CD8-positive, alpha-beta memory T cell (primary cell): Measurements from ENCODE around the gene MYO3B. TPM values are rescaled to one million over a fixed set of nuclear protein-coding genes. Genes with fewer than 3 reads are reported as not detected.
"Not testable (repeated sequence)": the region's sequence is repeated elsewhere in the genome, so short reads cannot be mapped to it uniquely, and the experiment has no call there.

Experiments
- CTCF ChIA-PET: fragments of 350-600 bp; sonication (Branson Sonifier 250); formaldehyde crosslinking; loops from one replicate; lab custom pipeline; 2021; ENCODE audit warnings: antibody characterized with exemption; lab: Charles Lee
- POLR2A ChIA-PET: fragments of 350-600 bp; sonication (Branson Sonifier 250); formaldehyde crosslinking; loops from one replicate; lab custom pipeline; 2021; ENCODE audit warnings: antibody characterized with exemption; lab: Charles Lee
- DNase-seq, 5 donors: peaks; one replicate each; pipeline versions ENCODE4 v3.0.0 to v3.0.0-alpha.2; 2020 to 2022; ENCODE audit warnings: mixed read lengths in 1 of 5
- H3K27ac ChIP-seq: one replicate; pipeline ENCODE4 v1.7.0; 2013; ENCODE audit warnings: low read depth, mild to moderate bottlenecking, low read length, moderate library complexity
- H3K27me3 ChIP-seq: 2 replicates; pipeline ENCODE4 v1.7.0; 2013; ENCODE audit warnings: low read length, mild to moderate bottlenecking; ENCODE audit not compliant: insufficient read depth, poor library complexity, severe bottlenecking
- H3K36me3 ChIP-seq: 2 replicates; pipeline ENCODE4 v1.7.0; 2013; ENCODE audit warnings: mild to moderate bottlenecking, low read length, moderate library complexity; ENCODE audit not compliant: insufficient read depth
- H3K4me1 ChIP-seq: 2 replicates; pipeline ENCODE4 v1.7.0; 2013; ENCODE audit warnings: mild to moderate bottlenecking, low read length, moderate library complexity; ENCODE audit not compliant: insufficient read depth
- H3K4me3 ChIP-seq: 2 replicates; pipeline ENCODE4 v1.7.0; 2013; ENCODE audit warnings: mild to moderate bottlenecking, low read length
- H3K9me3 ChIP-seq: 2 replicates; pipeline ENCODE4 v1.7.0; 2013; ENCODE audit warnings: mild to moderate bottlenecking, low read length
- H3K27ac Mint-ChIP-seq, 8 donors: one replicate each; pipeline ENCODE4 v1.8.0; 2020 to 2021; ENCODE audit warnings: mixed read lengths in 8 of 8, mild to moderate bottlenecking in 6 of 8, inconsistent platforms in 3 of 8, moderate library complexity in 3 of 8
- H3K27me3 Mint-ChIP-seq, 2 donors: one replicate each; pipeline ENCODE4 v1.8.0; 2020 to 2021; ENCODE audit warnings: mixed read lengths in 2 of 2, mild to moderate bottlenecking in 1 of 2, moderate library complexity in 1 of 2
- H3K36me3 Mint-ChIP-seq, 3 donors: one replicate each; pipeline ENCODE4 v1.8.0; 2020 to 2021; ENCODE audit warnings: mixed read lengths in 3 of 3, inconsistent platforms in 1 of 3, mild to moderate bottlenecking in 1 of 3
- H3K4me1 Mint-ChIP-seq, 3 donors: one replicate each; pipeline ENCODE4 v1.8.0; 2020 to 2021; ENCODE audit warnings: mixed read lengths in 3 of 3, inconsistent platforms in 1 of 3, mild to moderate bottlenecking in 1 of 3
- H3K4me3 Mint-ChIP-seq, 7 donors: one replicate each; pipeline ENCODE4 v1.8.0; 2020 to 2021; ENCODE audit warnings: mixed read lengths in 7 of 7, mild to moderate bottlenecking in 6 of 7, moderate library complexity in 4 of 7, inconsistent platforms in 2 of 7
- H3K9me3 Mint-ChIP-seq, 5 donors: one replicate each; pipeline ENCODE4 v1.8.0; 2020 to 2022; ENCODE audit warnings: mixed read lengths in 5 of 5, mild to moderate bottlenecking in 3 of 5, moderate library complexity in 2 of 5, inconsistent platforms in 1 of 5
- polyA plus RNA-seq: library from polyadenylated mRNA; unstranded; fragments of 300-500 nt; fragmentation: Illumina TruSeq; gene quantifications from one replicate; pipeline ENCODE4 v1.2.3, GENCODE V29; 2021
- total RNA-seq, 2 experiments: library from RNA; stranded (reverse); gene quantifications; one replicate each; pipeline ENCODE4 v1.2.3, GENCODE V29; 2021

MYO3B gene
- total and polyA plus RNA-seq, 3 experiments from 2014 or later, result 0.08 to 0.33 (median 0.18) TPM

- ChIA-PET POLR2A (no interaction called here), CTCF (no interaction called here)
- Histone ChIP-seq H3K36me3 (no peaks in the 10 kb centered on the region), H3K4me1 (peaks cover 20% of the 10 kb centered on the region), H3K27ac (no peak overlapping the region), H3K9me3 (no peaks in the 10 kb centered on the region), H3K4me3 (no peak overlapping the region), H3K27me3 (no peaks in the 10 kb centered on the region)
- peaks cover 0 to 4% (median 0%) of the 10 kb centered on the region in 5 donors for H3K9me3 Mint-ChIP-seq
- peaks cover 5 to 6% of the 10 kb centered on the region in 2 donors for H3K27me3 Mint-ChIP-seq
- no peak overlapping the region for H3K4me3 Mint-ChIP-seq
- H3K4me1 Mint-ChIP-seq, result peaks cover 15 to 27% (median 22%) of the 10 kb centered on the region in 3 donors
- no peak for DNase-seq
- H3K27ac Mint-ChIP-seq, result no peak overlapping the region
- H3K36me3 Mint-ChIP-seq, result peaks cover 0 to 4% (median 0%) of the 10 kb centered on the region in 3 donors
Observed at GRCh38 chr2:170652637-170653417, 474.9 kb downstream of the MYO3B start.

DNA sequence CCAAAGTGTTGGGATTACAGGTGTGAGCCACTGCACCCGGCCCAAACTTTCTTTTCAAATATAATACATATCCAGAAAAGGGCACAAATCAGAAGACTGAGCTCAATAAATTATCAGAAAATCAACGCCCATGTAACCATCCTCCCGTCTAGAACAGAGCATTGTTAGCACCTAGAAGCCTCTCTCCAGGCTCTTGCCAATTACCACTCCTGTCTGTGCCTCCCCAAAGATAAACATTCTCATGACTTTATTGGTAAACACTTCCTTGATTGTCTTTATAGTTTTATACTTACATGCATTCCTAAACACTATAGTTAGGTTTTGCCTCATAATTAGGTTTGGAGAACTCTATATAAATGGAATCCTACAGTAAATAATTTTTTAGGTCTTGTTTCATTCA lies 478.7 kb downstream of the MYO3B start:
- Histone ChIP-seq H3K36me3 (no peaks in the 10 kb centered on the region), H3K27ac (no peak overlapping the region), H3K4me1 (peaks cover 11% of the 10 kb centered on the region), H3K4me3 (no peak overlapping the region), H3K27me3 (no peaks in the 10 kb centered on the region), H3K9me3 (no peaks in the 10 kb centered on the region)
- ChIA-PET POLR2A (no interaction called here), CTCF (interaction anchor here (1.6 kb wide), 1 partner anchor 25 kb away, joined by 3 read pairs; no protein-coding TSS in a partner anchor)
- peaks cover 6 to 17% (median 9%) of the 10 kb centered on the region in 3 donors for H3K4me1 Mint-ChIP-seq
- peaks cover 0 to 6% of the 10 kb centered on the region in 2 donors for H3K27me3 Mint-ChIP-seq
- H3K4me3 Mint-ChIP-seq, result no peak overlapping the region
- H3K27ac Mint-ChIP-seq, result peak overlapping the region in 1 of 8 donors; percentile 6
- H3K36me3 Mint-ChIP-seq, result no peaks in the 10 kb centered on the region
- DNase-seq, result no peak
- H3K9me3 Mint-ChIP-seq, result peaks cover 0 to 2% (median 0%) of the 10 kb centered on the region in 5 donors

- H3K4me3 Mint-ChIP-seq, result no peak overlapping the region
- H3K27me3 Mint-ChIP-seq, result peaks cover 5 to 6% of the 10 kb centered on the region in 2 donors
- H3K9me3 Mint-ChIP-seq, result peaks cover 0 to 2% (median 0%) of the 10 kb centered on the region in 5 donors
- no peaks in the 10 kb centered on the region for H3K36me3 ChIP-seq
- H3K27ac ChIP-seq, result no peak overlapping the region
- H3K4me3 ChIP-seq, result no peak overlapping the region
- no peaks in the 10 kb centered on the region for H3K9me3 ChIP-seq
- POLR2A ChIA-PET, result no interaction called here
- H3K27me3 ChIP-seq, result no peaks in the 10 kb centered on the region
- no peaks in the 10 kb centered on the region for H3K4me1 ChIP-seq
- DNase-seq, result no peak
- no peaks in the 10 kb centered on the region for H3K4me1 Mint-ChIP-seq
- H3K36me3 Mint-ChIP-seq, result no peaks in the 10 kb centered on the region
- CTCF ChIA-PET, result no interaction called here
- H3K27ac Mint-ChIP-seq, result no peak overlapping the region
Observed at GRCh38 chr2:170660409-170660808, 482.5 kb downstream of the MYO3B start.

DNA sequence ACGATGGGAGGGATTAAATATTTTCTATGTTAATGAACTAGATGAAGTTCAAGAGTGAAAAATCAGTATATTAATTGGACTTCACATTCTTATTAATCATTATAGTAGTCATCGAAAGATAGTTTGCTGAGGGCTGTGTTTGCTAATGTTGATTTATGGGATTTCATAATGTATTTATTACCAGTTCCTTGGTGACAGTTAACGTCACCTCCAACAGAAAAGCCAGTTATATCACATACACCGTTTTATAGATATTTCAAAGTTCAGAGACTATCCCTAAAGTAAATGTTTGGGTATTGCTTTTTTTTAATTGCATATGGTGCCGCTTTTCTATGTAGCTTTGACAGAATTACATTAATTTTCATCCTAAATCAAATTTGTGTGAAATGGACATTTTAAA lies 487.8 kb downstream of the MYO3B start:
- Mint-ChIP-seq H3K9me3 (no peaks in the 10 kb centered on the region), H3K36me3 (no peaks in the 10 kb centered on the region), H3K27ac (no peak overlapping the region), H3K4me3 (no peak overlapping the region), H3K4me1 (no peaks in the 10 kb centered on the region), H3K27me3 (peaks cover 5 to 18% of the 10 kb centered on the region in 2 donors)
- H3K27me3 ChIP-seq, result no peaks in the 10 kb centered on the region
- no peak for DNase-seq
- H3K36me3 ChIP-seq, result no peaks in the 10 kb centered on the region
- no peaks in the 10 kb centered on the region for H3K4me1 ChIP-seq
- POLR2A ChIA-PET, result no interaction called here
- no peaks in the 10 kb centered on the region for H3K9me3 ChIP-seq
- H3K4me3 ChIP-seq, result no peak overlapping the region
- no peak overlapping the region for H3K27ac ChIP-seq
- CTCF ChIA-PET, result no interaction called here

GRCh38 chr2:170669909-170670308 lies 492.0 kb downstream of the MYO3B start:
- no peak overlapping the region for H3K4me3 Mint-ChIP-seq
- no peaks in the 10 kb centered on the region for H3K9me3 ChIP-seq
- H3K4me1 Mint-ChIP-seq, result no peaks in the 10 kb centered on the region
- ChIA-PET POLR2A (no interaction called here), CTCF (no interaction called here)
- H3K27ac ChIP-seq, result no peak overlapping the region
- H3K27me3 Mint-ChIP-seq, result peaks cover 5 to 23% of the 10 kb centered on the region in 2 donors
- H3K27me3 ChIP-seq, result no peaks in the 10 kb centered on the region
- H3K9me3 Mint-ChIP-seq, result no peaks in the 10 kb centered on the region
- no peaks in the 10 kb centered on the region for H3K36me3 Mint-ChIP-seq
- DNase-seq, result no peak
- H3K36me3 ChIP-seq, result no peaks in the 10 kb centered on the region
- no peaks in the 10 kb centered on the region for H3K4me1 ChIP-seq
- no peak overlapping the region for H3K4me3 ChIP-seq
- peak overlapping the region in 1 of 8 donors; percentile 36 for H3K27ac Mint-ChIP-seq

DNA sequence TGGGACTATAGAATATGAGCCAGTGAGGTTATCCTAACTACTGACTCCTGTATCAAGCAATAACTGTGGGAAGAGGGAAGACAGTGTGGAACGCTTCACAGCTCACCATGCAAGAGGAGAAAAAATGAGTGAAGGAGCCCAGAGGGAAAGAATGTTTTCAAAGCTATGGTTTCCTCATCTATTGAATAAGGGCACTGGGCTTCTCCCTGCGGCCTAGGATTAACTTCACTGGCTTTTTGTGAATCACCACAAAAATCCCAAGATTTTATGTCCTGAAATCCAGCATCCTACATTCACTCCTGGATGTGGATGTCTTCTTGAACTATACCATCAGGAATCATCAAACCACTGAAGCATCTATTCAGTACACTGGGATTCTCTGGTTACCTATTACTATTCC lies 492.7 kb downstream of the MYO3B start:
- H3K27ac Mint-ChIP-seq, result no peak overlapping the region
- no peaks in the 10 kb centered on the region for H3K27me3 ChIP-seq
- H3K27ac ChIP-seq, result no peak overlapping the region
- no peaks in the 10 kb centered on the region for H3K9me3 ChIP-seq
- H3K4me1 Mint-ChIP-seq, result no peaks in the 10 kb centered on the region
- H3K4me3 Mint-ChIP-seq, result no peak overlapping the region
- no peak overlapping the region for H3K4me3 ChIP-seq
- no peak for DNase-seq
- H3K9me3 Mint-ChIP-seq, result no peaks in the 10 kb centered on the region
- H3K4me1 ChIP-seq, result no peaks in the 10 kb centered on the region
- CTCF ChIA-PET, result interaction anchor here (1.8 kb wide), 1 partner anchor 12 kb away, joined by 6 read pairs; no protein-coding TSS in a partner anchor
- peaks cover 5 to 16% of the 10 kb centered on the region in 2 donors for H3K27me3 Mint-ChIP-seq
- no peaks in the 10 kb centered on the region for H3K36me3 Mint-ChIP-seq
- H3K36me3 ChIP-seq, result no peaks in the 10 kb centered on the region
- POLR2A ChIA-PET, result no interaction called here

- no peaks in the 10 kb centered on the region for H3K36me3 ChIP-seq
- POLR2A ChIA-PET, result no interaction called here
- H3K27ac ChIP-seq, result no peak overlapping the region
- Mint-ChIP-seq H3K36me3 (no peaks in the 10 kb centered on the region), H3K27ac (no peak overlapping the region), H3K9me3 (no peaks in the 10 kb centered on the region), H3K4me1 (no peaks in the 10 kb centered on the region), H3K27me3 (peaks cover 5 to 16% of the 10 kb centered on the region in 2 donors), H3K4me3 (no peak overlapping the region)
- CTCF ChIA-PET, result interaction anchor here (1.8 kb wide), 1 partner anchor 13 kb away, joined by 6 read pairs; no protein-coding TSS in a partner anchor
- H3K4me3 ChIP-seq, result no peak overlapping the region
- H3K9me3 ChIP-seq, result no peaks in the 10 kb centered on the region
- H3K27me3 ChIP-seq, result no peaks in the 10 kb centered on the region
- H3K4me1 ChIP-seq, result no peaks in the 10 kb centered on the region
- no peak for DNase-seq
Observed at GRCh38 chr2:170671079-170671478, 493.1 kb downstream of the MYO3B start.

GRCh38 chr2:170674282-170674681 lies 496.3 kb downstream of the MYO3B start:
- DNase-seq, H3K27me3 Mint-ChIP-seq, H3K4me1 ChIP-seq, H3K9me3 Mint-ChIP-seq, POLR2A ChIA-PET, H3K4me1 Mint-ChIP-seq, H3K36me3 ChIP-seq, H3K27ac Mint-ChIP-seq, H3K27ac ChIP-seq, H3K36me3 Mint-ChIP-seq, H3K4me3 Mint-ChIP-seq, H3K9me3 ChIP-seq, CTCF ChIA-PET, H3K4me3 ChIP-seq, H3K27me3 ChIP-seq: not testable (repeated sequence)
